HG03045 (cell line): ENCODE measurements around the gene RUNX2.

Experiments
- ATAC-seq: cut with Tn5 transposase; IDR thresholded peaks from one replicate; pipeline ENCODE4 v1.9.1; 2021; ENCODE audit warnings: mild to moderate bottlenecking, moderate library complexity; ENCODE audit not compliant: unreplicated experiment

The RUNX2 gene

GRCh38 chr6:45608252-45608913 is 280.3 kb downstream of the RUNX2 start:
- ATAC-seq = no peak

- no peak for ATAC-seq
Measured at GRCh38 chr6:45609141-45609638, 281.1 kb downstream of the RUNX2 start.

DNA sequence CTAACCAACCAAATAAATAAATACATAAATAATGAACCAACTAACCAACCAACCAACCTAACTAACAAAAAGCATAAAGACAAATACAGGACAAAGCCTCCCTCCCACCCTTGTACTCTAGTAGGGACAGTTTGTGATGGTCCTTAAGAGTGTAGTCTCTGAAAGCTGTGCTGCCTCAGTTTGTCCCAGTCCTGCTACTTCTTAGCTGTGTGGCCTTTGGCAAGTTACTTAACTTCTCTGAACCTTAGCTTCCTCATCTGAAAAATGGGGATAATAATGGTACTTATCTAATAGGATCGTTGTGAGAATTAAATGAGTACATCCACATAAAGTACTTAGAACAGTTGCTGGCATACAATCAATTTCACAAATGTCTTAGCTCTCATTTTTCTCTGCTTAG is 282.2 kb downstream of the RUNX2 start:
- no peak for ATAC-seq

DNA sequence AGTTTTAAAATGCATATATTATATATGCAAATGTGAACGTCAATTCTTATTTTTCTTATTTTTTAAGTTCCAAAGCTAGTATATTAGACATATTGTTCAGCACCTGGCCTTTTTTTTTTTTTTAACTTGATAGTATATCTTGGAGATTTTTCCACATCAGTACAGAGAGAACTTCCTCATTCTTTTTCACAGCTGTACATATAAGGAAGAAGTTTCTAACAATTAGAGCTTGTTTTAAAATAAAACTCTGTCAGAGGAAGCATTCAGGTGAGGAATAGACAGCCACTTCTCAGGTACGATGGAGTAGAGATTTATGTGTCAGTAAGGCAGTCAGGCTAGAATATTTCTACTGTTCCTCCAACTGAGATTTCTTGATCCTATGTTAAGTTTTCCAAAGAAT is 282.7 kb downstream of the RUNX2 start:
- ATAC-seq = no peak

DNA sequence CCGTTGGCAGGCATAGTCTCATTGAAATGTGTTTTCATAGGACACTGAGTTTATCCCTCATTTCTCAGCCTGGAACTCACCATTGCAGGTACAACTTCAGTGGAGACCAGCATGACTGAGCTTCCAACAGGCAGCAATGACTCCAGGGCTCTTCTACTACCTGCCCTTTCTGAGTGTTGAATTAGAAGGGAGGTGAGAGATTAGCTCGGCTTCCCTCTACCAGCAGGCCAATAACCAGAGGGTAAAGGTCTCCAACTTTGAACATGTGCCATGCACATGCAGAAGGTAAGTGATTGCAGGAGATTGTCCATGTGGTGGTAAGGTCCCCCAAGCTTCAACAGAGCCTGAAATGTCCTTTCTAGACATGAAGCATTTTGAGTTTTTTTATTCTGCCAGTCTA is 283.4 kb downstream of the RUNX2 start:
- no peak for ATAC-seq

DNA sequence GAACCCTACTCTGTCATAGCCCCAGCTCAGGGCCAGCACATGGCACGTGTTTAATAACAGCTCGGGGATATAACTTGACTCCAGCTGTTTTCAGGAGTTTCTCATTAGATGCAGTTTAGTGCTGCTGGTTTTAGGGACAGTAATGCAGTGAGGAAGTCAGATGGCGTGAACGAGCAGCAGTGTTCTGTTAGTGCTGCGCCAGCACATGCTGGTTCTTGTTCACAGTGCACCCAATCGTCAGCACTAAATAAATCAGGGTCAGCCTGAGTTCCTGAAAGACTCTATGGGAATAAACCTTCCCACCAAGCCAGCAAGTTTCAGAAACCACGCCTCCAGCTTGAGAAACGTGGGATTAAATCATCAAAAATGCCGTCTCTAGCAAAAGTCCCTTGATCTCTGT is 285.5 kb downstream of the RUNX2 start:
- ATAC-seq = no peak

DNA sequence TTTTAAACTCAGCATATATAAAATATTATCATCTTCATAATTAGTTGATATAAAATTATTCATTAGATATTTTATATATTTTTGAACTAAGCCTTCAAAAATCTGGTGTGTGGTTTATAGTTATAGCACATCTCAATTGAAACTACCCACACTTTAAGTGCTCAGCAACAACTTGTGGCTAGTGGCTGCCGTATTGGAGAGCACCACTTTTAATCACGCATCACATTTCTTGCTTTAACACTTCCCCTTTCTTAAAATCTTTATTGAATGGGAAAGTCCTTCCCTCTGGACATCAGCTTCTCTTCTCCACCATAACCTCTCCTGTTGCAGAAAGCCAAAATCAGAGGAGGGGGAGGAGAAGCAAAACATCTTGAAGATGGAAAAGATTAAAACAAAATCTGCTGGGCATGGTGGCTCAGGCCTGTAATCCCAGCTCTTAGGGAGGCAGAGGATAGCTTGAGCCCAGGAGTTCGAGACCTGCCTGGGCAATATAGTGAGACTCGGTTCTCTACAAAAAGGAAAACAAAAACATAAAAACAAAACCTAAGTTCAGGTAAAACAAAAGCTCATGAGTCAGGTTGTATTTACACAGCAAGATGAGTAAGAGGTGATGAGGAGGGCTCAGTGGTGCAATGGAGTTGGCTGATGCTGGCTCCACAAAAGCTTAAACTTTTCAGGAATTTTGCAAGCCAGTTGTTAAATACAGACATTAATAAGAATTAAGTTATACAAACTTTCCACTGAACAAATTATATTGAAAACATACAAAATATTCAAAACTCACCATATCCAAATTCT is 286.6 kb downstream of the RUNX2 start:
- ATAC-seq = no peak

DNA sequence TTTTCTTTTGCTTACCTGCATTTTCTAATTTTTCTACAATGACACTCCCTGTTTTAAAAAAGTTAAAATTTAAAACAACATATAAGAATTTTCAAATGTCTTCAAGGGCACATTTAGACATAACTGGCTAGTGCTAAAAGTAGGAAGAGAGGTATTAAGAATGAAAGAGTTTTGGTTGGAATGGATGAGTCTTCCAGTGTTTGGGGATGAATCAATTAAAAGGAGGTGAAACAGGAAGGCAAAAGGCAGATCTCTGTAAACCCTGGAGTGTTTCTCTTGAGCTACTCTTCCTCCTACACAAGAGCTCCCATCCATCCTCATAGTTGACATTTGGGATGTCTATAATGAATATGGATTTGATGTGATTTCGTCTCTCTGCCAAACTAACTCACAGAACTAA is 288.1 kb downstream of the RUNX2 start:
- no peak for ATAC-seq

- no peak for ATAC-seq
Measured at GRCh38 chr6:45617441-45617840, 289.3 kb downstream of the RUNX2 start.

DNA sequence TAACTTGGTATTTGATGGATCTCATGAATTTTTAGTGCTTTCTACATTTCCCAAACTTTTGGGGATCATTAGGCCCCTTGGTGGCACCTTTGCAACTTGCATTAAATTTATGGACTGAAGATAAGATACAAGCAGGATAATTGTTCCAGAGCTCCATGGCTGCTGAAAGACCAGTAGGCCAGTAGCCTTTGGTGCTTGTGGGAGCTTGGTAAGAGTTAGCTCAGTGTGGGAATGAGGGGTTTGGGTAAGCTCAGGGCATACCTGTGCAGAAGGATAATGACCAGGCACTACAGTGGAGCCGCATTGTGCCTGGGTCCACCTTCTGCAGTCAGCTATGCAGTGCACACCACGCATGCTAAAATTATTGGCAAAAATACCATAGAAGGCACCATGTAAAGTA is 290.1 kb downstream of the RUNX2 start:
- no peak for ATAC-seq

GRCh38 chr6:45619211-45619760 is 291.2 kb downstream of the RUNX2 start:
- ATAC-seq = no peak

DNA sequence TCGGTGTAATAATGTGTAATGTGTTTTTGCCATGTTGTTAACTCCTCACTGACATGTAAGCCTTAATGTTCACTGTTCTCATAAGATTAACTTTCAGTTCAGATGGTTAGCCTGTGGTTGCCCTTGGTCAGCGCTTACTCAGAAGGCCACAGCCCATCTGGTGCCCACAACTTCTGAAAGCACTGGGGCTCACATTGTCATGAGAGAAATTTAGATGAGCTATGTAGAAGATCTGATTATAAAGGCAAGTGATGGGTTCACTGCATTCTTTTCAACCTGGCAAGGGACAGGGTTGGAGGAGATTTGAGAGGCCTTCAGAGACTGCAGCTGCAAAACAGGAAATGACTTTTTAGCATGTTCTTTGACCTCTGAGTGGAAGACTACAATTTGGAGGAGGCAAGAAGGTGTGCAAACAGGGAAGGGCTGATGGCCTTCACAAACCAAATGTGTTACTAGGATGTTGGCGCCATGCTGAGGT is 291.9 kb downstream of the RUNX2 start:
- no peak for ATAC-seq

DNA sequence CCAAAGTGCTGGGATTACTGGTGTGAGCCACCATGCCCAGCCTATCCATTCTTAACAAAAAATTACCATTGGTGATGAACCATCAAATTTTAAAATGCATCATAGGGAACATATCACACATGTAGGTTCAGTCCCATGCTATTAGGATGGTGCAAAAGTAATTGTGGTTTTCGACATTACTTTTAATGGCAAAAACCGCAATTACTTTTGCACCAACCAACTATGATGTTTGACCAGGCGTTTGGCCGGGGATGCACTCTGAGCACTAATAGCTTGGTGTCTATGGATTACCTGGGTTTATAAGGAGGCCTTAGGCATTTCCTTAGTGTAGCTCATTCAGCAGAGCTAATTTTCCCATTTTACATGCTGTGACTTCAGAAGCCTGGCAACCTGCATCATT is 296.1 kb downstream of the RUNX2 start:
- ATAC-seq = no peak

DNA sequence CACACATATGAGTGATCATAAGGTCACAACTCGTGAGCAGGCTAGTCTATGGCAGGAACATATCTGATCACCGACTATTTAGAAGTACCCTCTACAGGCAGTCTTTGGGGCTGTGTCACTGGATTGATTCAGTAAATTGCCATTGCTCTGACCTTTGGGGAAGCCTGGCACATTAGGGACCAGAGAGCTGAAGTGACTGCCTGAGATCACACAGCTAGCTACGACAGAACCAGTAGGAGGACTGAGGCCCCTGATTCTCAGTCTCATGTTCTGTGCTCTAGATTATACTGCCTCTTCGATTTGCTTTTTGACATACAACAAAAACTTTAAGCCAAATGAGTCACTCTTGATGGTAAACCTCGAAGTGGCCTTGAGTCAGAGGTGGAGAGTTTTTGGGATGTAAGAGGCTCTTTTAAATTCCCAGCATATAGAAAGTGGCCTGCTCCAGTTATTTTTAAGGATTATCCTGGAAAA is 297.1 kb downstream of the RUNX2 start:
- ATAC-seq = no peak

DNA sequence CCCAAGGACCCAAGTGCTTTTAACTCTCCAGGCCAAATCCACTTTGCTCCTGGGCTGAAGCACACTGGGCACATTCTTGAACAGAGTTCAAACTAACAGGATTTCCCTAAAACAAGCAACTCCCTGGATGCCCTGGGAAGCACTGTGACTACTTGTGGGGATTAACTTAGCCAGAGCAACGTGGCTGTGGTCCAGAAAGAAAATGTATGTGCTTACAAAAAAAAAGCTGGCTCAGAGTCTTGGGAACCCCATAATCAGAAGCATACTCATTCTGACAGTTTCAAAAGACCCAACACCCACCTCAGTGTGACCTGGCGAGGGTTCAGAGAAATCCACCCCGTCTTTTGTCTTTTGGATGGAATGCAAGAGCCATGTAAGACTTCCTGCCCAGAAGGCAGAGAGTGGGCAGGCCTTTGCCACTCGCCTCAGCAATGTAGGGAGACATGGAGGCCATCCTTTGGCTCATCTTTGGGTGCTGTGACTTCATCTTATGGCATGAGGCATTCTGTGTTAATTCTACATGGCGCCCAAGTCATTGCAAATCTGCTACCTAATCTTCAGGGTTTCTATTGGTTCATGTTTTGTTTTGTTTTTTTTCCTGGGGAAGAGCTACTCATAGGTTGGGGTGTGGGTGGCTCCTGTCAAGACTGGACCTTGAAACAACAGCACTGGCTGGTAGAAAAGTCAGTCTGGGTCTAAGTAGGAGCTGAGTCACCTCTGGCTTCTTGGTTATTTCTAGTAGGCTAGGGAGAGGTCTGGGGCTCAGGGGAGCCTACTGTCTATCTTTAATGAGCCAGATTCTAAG is 298.2 kb downstream of the RUNX2 start:
- no peak for ATAC-seq

- ATAC-seq = no peak
Measured at GRCh38 chr6:45630314-45630713, 302.2 kb downstream of the RUNX2 start.

GRCh38 chr6:45630801-45631200 is 302.7 kb downstream of the RUNX2 start:
- ATAC-seq = no peak

GRCh38 chr6:45631396-45631795 is 303.3 kb downstream of the RUNX2 start:
- ATAC-seq = no peak

- ATAC-seq = no peak
Measured at GRCh38 chr6:45633272-45633908, 305.3 kb downstream of the RUNX2 start.

DNA sequence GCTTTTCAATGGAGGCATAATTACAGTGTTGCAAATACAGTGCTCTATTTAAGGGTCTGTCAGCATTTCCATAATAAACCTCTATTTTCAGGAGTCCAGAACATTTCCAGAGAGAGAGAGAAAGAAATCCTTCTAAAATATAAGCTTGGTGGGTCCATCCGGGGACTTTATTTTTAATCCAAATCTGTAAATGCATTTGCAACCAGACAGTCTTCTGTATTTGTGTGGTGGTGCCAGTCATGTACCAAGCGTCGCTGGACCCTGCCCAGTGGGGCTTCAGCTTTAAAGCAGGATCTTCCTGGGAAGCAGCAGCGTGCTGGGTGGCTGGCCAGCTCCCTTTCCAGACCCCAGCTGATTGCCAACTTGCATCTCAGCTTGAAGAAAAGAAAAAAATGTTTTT is 306.1 kb downstream of the RUNX2 start:
- no peak for ATAC-seq
